ENCODE measurements around the gene KCNV2.

- TF ChIP-seq, protein P1, sequence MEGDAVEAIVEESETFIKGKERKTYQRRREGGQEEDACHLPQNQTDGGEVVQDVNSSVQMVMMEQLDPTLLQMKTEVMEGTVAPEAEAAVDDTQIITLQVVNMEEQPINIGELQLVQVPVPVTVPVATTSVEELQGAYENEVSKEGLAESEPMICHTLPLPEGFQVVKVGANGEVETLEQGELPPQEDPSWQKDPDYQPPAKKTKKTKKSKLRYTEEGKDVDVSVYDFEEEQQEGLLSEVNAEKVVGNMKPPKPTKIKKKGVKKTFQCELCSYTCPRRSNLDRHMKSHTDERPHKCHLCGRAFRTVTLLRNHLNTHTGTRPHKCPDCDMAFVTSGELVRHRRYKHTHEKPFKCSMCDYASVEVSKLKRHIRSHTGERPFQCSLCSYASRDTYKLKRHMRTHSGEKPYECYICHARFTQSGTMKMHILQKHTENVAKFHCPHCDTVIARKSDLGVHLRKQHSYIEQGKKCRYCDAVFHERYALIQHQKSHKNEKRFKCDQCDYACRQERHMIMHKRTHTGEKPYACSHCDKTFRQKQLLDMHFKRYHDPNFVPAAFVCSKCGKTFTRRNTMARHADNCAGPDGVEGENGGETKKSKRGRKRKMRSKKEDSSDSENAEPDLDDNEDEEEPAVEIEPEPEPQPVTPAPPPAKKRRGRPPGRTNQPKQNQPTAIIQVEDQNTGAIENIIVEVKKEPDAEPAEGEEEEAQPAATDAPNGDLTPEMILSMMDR (IDR thresholded peaks at IDR 0.05; ENCODE audit: insufficient read depth, low read depth, low read length), result no peak
- no peak for TF ChIP-seq EZH2 (IDR thresholded peaks at IDR 0.05; ENCODE audit: insufficient read depth, low read length)
Observed at GRCh38 chr9:2681981-2682380, 35.3 kb upstream of the KCNV2 start.
